OCI-LY3 (cell line): ENCODE data around the gene ZNF205.
A peak's percentile ranks its signal among the peaks of the same experiment; 100 is the strongest.

Experiments used
- H2AFZ ChIP-seq: fragments of 200-600, 300-600 bp; shearing (Covaris generic); 2 replicates; pipeline ENCODE4 v1.6.0; 2014; ENCODE audit warnings: antibody characterized with exemption, low read depth, low read length
- H3K27ac ChIP-seq: fragments of 200-600, 300-600 bp; sonication (generic); 2 replicates; pipeline ENCODE4 v1.5.1; 2014; ENCODE audit warnings: mild to moderate bottlenecking, low read length, moderate library complexity, mixed read lengths
- H3K27me3 ChIP-seq: fragments of 200-600, 300-600 bp; sonication (generic); 2 replicates; pipeline ENCODE4 v1.6.1; 2014; ENCODE audit warnings: low read depth, low read length, mixed read lengths
- H3K36me3 ChIP-seq: fragments of 200-600, 300-600 bp; sonication (generic); replicated peaks from 2 replicates; pipeline ENCODE3; 2014; ENCODE audit warnings: low read depth, low read length, mixed read lengths
- H3K4me1 ChIP-seq: fragments of 300-600, 200-600 bp; sonication (generic); 2 replicates; pipeline ENCODE4 v1.6.1; 2014; ENCODE audit warnings: low read length, mixed read lengths
- H3K4me2 ChIP-seq: fragments of 200-600, 300-600 bp; sonication (generic); 2 replicates; pipeline ENCODE4 v1.6.1; 2014; ENCODE audit warnings: low read length, mixed read lengths
- H3K4me3 ChIP-seq: fragments of 300-600, 200-600 bp; sonication (generic); 2 replicates; pipeline ENCODE4 v1.5.1; 2014; ENCODE audit warnings: antibody characterized with exemption, mild to moderate bottlenecking, low read length, moderate library complexity
- H3K79me2 ChIP-seq: fragments of 300-600, 200-600 bp; shearing (Covaris generic); 2 replicates; pipeline ENCODE4 v1.6.1; 2014; ENCODE audit warnings: mild to moderate bottlenecking, low read length, mixed read lengths
- H3K9ac ChIP-seq: fragments of 300-600, 200-600 bp; shearing (Covaris generic); 2 replicates; pipeline ENCODE4 v1.6.0; 2014; ENCODE audit warnings: mild to moderate bottlenecking, low read length, moderate library complexity
- H3K9me3 ChIP-seq: fragments of 200-600, 300-600 bp; shearing (Covaris generic); 2 replicates; pipeline ENCODE4 v1.6.1; 2014; ENCODE audit warnings: low read length, mixed read lengths; ENCODE audit not compliant: insufficient read depth
- H4K20me1 ChIP-seq: fragments of 200-600, 300-600 bp; sonication (generic); 2 replicates; pipeline ENCODE4 v1.6.1; 2016; ENCODE audit warnings: low read length, mixed read lengths; ENCODE audit not compliant: insufficient read depth
- EZH2phosphoT487 ChIP-seq: fragments of 200-600 bp; shearing (Covaris generic); IDR thresholded peaks from 2 replicates; pipeline ENCODE4 v1.6.1; 2018; ENCODE audit warnings: antibody characterized with exemption, mixed run types, low read depth
- TF ChIP-seq, protein P1 (sequence below): fragments of 200-600, 300-600 bp; sonication (generic); IDR thresholded peaks from 2 replicates; pipeline ENCODE4 v1.5.1; 2014; ENCODE audit warnings: antibody characterized with exemption, low read length, low read depth

Gene ZNF205

DNA sequence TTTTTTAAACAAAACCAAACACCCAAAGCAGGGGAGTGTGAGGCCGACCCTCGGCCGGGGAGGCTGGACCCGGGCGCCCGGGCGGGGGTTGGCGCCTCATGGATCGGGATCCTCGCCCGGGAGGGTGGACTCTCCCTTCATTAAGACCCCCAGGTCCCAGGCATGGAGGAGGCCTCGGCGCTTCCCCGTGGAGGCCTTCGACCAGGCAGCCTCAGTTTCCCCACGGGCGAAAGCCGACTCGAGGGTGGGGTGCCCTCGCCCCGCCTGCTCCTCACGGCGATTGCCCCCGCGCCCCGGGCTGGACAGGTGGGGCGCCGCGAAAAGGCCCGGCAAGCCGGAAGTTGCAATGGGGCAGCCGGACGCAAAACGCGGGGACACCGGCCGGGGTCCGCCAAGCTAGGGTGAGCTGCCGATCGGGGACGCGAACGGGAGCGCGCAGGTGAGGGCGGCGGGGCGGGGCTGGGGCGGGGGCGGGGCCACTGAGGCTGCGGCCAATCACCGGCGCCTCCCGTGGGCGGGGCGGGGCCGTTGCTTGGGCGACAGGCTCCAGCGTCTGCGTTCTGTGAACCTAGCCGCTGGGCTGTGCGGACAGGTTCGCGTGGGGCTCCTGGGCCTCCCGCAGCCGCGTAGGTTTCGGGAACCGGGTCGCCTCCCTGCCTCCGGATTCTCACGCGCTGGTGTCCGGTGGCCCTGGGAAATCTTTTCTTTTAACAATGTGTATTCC is 6.0 kb upstream of the ZNF205 start:
- H3K4me3 ChIP-seq = peak overlapping the region; percentile 94
- 0 out of 2 replicates have a peak, but pooled peaks cover 4% of the 10 kb centered on the region for H3K27me3 ChIP-seq
- H3K4me1 ChIP-seq = peaks cover 15% of the 10 kb centered on the region
- no peaks in the 10 kb centered on the region for H4K20me1 ChIP-seq
- H3K79me2 ChIP-seq = no peaks in the 10 kb centered on the region
- H3K36me3 ChIP-seq = no peaks in the 10 kb centered on the region
- peak overlapping the region; percentile 94 for H3K9ac ChIP-seq
- H3K4me2 ChIP-seq = peak overlapping the region; percentile 76
- TF ChIP-seq, protein P1, sequence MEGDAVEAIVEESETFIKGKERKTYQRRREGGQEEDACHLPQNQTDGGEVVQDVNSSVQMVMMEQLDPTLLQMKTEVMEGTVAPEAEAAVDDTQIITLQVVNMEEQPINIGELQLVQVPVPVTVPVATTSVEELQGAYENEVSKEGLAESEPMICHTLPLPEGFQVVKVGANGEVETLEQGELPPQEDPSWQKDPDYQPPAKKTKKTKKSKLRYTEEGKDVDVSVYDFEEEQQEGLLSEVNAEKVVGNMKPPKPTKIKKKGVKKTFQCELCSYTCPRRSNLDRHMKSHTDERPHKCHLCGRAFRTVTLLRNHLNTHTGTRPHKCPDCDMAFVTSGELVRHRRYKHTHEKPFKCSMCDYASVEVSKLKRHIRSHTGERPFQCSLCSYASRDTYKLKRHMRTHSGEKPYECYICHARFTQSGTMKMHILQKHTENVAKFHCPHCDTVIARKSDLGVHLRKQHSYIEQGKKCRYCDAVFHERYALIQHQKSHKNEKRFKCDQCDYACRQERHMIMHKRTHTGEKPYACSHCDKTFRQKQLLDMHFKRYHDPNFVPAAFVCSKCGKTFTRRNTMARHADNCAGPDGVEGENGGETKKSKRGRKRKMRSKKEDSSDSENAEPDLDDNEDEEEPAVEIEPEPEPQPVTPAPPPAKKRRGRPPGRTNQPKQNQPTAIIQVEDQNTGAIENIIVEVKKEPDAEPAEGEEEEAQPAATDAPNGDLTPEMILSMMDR = no peak
- TF ChIP-seq EZH2phosphoT487 = no peak
- peak overlapping the region; percentile 54 for H3K27ac ChIP-seq
- H3K9me3 ChIP-seq = no peaks in the 10 kb centered on the region
- peak overlapping the region; percentile 85 for H2AFZ ChIP-seq

DNA sequence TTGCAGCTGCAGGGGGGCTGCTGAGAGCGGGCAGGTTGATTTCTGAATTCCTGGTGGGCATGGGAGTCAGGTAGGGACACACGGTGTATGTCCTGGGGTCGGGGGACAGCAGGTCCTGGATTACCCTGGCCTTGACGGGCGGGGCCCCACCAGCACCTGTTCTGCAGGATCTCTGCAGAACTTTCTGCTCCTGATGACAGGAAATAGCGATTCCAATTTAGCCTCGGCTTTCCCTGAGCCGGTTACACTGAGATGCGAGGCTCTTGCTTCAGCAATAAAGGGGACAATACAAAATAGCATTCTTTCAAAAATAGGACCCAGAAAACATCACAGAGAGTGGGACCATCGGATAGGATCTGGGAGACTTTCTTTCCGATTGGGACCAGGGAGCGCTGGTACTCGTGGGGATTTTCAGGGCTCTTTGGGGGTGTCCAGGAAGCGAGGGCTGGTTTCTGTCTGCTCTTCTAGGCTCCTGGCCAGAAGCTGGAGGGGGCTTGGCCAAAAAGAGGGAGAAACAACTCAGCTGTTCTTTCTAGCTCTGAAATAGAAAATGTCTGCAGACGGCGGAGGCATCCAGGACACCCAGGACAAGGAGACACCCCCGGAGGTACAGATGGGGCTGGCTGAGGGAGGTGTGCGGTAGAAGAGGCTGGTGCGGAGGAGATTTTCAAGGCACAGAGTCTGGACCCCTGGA is 642 bp downstream of the ZNF205 start:
- Histone ChIP-seq H3K4me1 (no peaks in the 10 kb centered on the region), H3K9me3 (no peaks in the 10 kb centered on the region), H3K36me3 (no peaks in the 10 kb centered on the region), H4K20me1 (no peaks in the 10 kb centered on the region), H3K9ac (no peak overlapping the region), H3K4me2 (no peak overlapping the region), H3K27ac (no peak overlapping the region), H3K27me3 (peaks cover 34% of the 10 kb centered on the region), H3K4me3 (no peak overlapping the region), H3K79me2 (no peaks in the 10 kb centered on the region), H2AFZ (no peak overlapping the region)
- TF ChIP-seq EZH2phosphoT487 = no peak
- TF ChIP-seq, protein P1 = no peak

DNA sequence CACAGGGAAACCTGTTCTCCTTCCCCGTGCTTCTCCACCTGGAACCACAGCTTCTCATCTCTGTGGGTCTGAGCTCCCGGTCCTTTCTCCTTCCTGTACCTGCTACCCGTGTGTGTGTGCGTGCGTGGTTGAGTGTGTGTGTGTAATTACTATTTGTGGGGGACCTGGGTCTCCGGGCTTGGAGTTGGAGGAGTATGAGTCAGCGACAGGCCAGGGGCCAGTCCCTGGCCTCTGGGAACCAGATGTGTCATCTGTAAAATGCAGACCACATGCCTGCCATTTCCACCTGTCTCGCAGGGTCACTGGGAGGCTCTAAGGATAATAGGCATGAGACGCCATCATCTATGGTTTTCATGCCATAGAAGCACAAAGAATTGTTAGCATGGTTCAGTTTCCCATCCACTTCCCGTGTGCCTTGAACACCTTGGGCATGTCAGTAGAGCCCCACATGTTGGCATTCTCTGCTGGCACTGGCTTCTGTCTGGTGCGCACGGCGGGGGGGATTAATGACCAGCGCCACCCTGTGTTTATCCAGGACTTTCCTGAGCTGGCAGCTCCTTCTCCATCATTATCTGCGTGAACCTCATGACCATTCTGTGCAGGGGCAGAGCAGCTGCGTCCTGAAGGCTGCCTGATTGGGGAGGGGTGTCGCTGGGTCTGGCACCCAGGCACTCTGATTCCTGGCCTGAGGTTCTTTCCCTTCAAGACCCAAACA is 1.5 kb downstream of the ZNF205 start:
- Histone ChIP-seq H3K9me3 (no peaks in the 10 kb centered on the region), H3K36me3 (no peaks in the 10 kb centered on the region), H3K79me2 (no peaks in the 10 kb centered on the region), H3K4me2 (no peak overlapping the region), H4K20me1 (no peaks in the 10 kb centered on the region), H3K4me3 (no peak overlapping the region), H3K9ac (no peak overlapping the region), H3K27me3 (peaks cover 34% of the 10 kb centered on the region), H3K4me1 (no peaks in the 10 kb centered on the region), H2AFZ (no peak overlapping the region), H3K27ac (no peak overlapping the region)
- TF ChIP-seq EZH2phosphoT487 = no peak
- TF ChIP-seq, protein P1 = 0 out of 2 replicates have a peak, but pooled peaks have one; percentile 3

DNA sequence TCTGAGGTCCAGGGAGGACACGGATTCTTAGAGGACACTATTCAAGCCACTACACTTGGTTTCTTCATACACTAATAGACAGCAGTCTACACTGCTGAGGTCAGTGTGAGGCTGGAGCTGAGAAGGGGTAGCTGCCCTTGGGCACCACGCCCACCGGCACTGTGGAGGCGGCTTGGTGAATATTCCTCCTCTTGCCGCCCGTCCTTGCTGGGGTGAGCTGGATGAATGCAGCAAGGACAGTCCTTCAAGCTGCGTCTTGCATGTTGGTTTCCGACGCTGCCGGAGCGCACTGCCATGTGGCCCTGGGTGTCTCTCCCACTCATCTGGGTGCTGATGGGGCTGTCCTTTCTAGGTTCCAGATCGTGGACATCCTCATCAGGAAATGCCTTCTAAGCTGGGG is 2.6 kb downstream of the ZNF205 start:
- H3K4me3 ChIP-seq = no peak overlapping the region
- TF ChIP-seq, protein P1 = no peak
- TF ChIP-seq EZH2phosphoT487 = no peak
- H3K9me3 ChIP-seq = no peaks in the 10 kb centered on the region
- H2AFZ ChIP-seq = no peak overlapping the region
- no peak overlapping the region for H3K9ac ChIP-seq
- no peak overlapping the region for H3K4me2 ChIP-seq
- no peaks in the 10 kb centered on the region for H3K79me2 ChIP-seq
- H3K4me1 ChIP-seq = no peaks in the 10 kb centered on the region
- H4K20me1 ChIP-seq = no peaks in the 10 kb centered on the region
- no peak overlapping the region for H3K27ac ChIP-seq
- H3K36me3 ChIP-seq = no peaks in the 10 kb centered on the region
- peaks cover 30% of the 10 kb centered on the region for H3K27me3 ChIP-seq
